MG63 (cell line): ENCODE results near the gene ADRA2C. TPM values are rescaled to one million over a fixed set of nuclear protein-coding genes. Genes with fewer than 3 reads are reported as not detected.

Experiments used
- DNase-seq: peaks from one replicate; pipeline ENCODE4 v3.0.0-alpha.2; 2020
- H3K27me3 ChIP-seq: fragments of 250-450 bp; sonication (Bioruptor Pico); 2 replicates; pipeline ENCODE4 v1.5.1; 2020; ENCODE audit warnings: mild to moderate bottlenecking, moderate library complexity
- H3K36me3 ChIP-seq: fragments of 250-450 bp; sonication (Bioruptor Pico); 2 replicates; pipeline ENCODE4 v1.5.1; 2020; ENCODE audit warnings: mild to moderate bottlenecking, moderate library complexity
- H3K4me3 ChIP-seq: fragments of 250-450 bp; sonication (Bioruptor Pico); 2 replicates; pipeline ENCODE4 v1.5.1; 2020; ENCODE audit warnings: mild to moderate bottlenecking, moderate library complexity
- H3K9me3 ChIP-seq: fragments of 250-450 bp; sonication (Bioruptor Pico); 2 replicates; pipeline ENCODE4 v1.5.1; 2020; ENCODE audit warnings: mild to moderate bottlenecking, moderate library complexity
- total RNA-seq: library from RNA; depleted of rRNA; stranded (reverse); fragments of >200 nt; shearing (Covaris generic); gene quantifications from 2 replicates; pipeline ENCODE4 v1.2.3, GENCODE V29; 2014; ENCODE audit warnings: low replicate concordance; rRNA removed

ADRA2C gene
- total RNA-seq = 2.3 and 7.8 TPM in 2 replicates

DNA sequence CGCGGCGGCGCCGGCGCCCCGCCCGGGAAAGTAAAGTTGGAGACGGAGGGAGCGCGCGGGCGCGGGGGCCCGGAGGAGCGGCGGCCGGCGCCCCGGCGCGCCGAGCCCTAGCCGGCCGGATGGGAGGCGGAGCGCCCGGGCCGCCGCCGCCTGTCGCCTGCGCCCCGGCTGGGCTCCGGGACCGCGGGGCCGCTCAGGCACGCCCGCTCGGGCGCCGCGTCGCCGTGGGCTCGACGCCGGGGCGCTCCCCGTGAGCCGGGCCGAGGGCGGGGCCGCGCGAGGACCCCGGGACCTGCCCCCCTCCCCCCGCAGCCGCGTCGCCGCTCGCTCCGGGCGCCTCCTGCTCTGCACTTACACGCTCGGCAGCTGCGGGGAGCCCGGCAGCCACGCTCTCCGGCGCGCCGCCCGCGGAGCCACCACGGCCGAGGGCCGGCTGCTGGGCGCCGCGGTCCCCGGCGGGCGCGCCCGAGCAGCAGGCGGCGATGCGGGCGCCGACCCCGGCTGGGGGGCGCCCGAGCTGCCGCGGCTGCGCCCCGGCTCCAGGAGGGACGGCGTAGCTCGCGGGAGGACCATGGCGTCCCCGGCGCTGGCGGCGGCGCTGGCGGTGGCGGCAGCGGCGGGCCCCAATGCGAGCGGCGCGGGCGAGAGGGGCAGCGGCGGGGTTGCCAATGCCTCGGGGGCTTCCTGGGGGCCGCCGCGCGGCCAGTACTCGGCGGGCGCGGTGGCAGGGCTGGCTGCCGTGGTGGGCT is at the start of gene ADRA2C:
TSS of gene ADRA2C (plus strand) at position 350 of the 749 bp plus-strand sequence. CDS start at position 572, 222 bp downstream.
- no peaks in the 10 kb centered on the region for H3K36me3 ChIP-seq
- H3K27me3 ChIP-seq = no peaks in the 10 kb centered on the region
- H3K9me3 ChIP-seq = no peaks in the 10 kb centered on the region
- peak; percentile 39 for DNase-seq
- peak within 1 kb of the TSS; percentile 41 for H3K4me3 ChIP-seq

DNA sequence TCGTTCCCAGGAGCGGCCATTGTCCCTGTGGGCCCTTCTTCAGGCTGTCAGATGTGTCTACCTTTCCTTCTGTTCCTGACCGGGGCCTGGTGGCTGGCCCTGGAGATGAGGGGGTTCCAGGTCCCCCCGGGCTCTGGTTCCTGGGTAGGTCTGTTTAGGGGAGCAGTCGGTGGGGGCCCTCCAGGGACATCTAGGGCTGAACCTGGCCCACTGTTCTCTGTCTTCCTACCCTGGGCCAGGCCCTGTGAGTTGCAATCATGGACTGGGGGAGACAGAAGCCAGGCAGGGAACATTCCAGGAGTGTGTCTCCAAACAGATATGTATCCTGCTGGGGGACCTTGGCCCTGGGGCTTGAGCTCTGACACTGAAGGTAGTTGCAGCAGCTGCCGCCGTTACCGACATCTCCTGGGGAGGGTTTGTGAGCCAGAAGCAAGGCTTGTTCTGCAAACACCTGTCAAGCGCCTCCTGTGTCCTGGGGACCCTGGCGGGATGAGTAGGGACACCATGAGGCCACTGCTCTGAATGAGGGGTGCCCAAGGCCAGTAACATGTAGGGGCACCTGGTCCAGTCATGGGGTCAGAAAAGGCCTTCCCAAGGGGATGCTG is 49.5 kb upstream of the ADRA2C start:
- no peaks in the 10 kb centered on the region for H3K36me3 ChIP-seq
- no peaks in the 10 kb centered on the region for H3K27me3 ChIP-seq
- H3K9me3 ChIP-seq = no peaks in the 10 kb centered on the region
- no peak for DNase-seq
- no peak overlapping the region for H3K4me3 ChIP-seq

- H3K9me3 ChIP-seq = no peaks in the 10 kb centered on the region
- DNase-seq = no peak
- H3K4me3 ChIP-seq = no peak overlapping the region
- H3K36me3 ChIP-seq = no peaks in the 10 kb centered on the region
- no peaks in the 10 kb centered on the region for H3K27me3 ChIP-seq
Observed at GRCh38 chr4:3717241-3717640, 48.9 kb upstream of the ADRA2C start.

DNA sequence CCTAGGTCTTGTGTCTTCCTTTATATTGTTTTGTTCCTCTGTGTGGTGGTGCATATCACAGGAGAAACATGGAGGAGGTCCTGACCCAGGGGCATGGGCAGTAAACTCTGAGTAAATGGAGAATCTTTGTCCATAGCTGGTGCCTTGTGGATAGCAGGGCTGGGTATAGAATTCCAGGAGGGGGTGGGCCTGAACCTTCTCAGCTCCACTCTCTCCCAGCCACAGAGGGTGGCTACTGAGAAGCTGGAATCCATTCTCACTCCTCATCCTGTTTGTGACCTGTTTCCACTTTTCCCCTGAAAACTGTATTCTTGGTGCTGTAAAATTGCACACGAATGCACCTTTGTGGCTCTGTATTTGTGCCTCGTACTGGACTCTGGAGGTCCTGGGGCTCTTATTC is 47.7 kb upstream of the ADRA2C start:
- no peak overlapping the region for H3K4me3 ChIP-seq
- no peaks in the 10 kb centered on the region for H3K36me3 ChIP-seq
- H3K27me3 ChIP-seq = no peaks in the 10 kb centered on the region
- H3K9me3 ChIP-seq = no peaks in the 10 kb centered on the region
- no peak for DNase-seq

DNA sequence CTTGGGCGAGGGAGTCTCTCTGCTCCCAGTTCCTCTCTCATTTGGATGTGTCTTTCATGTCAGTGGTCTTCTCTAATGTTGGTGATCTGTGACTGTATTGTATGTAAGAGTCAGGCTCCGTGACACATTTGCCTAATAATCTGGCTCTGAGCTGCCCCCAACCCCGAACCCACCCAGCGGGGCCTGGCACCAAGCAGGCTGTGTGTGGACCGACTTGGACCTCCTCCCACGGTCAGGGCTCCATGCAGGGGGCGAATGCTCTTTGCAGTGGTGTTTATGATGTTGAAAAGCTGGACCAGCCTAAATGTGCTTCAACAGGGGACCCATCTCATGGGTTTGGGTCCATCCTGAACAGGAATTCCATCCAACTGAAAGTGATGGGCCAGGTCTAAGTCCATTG is 47.0 kb upstream of the ADRA2C start:
- no peaks in the 10 kb centered on the region for H3K9me3 ChIP-seq
- no peak overlapping the region for H3K4me3 ChIP-seq
- H3K36me3 ChIP-seq = no peaks in the 10 kb centered on the region
- H3K27me3 ChIP-seq = no peaks in the 10 kb centered on the region
- DNase-seq = no peak

DNA sequence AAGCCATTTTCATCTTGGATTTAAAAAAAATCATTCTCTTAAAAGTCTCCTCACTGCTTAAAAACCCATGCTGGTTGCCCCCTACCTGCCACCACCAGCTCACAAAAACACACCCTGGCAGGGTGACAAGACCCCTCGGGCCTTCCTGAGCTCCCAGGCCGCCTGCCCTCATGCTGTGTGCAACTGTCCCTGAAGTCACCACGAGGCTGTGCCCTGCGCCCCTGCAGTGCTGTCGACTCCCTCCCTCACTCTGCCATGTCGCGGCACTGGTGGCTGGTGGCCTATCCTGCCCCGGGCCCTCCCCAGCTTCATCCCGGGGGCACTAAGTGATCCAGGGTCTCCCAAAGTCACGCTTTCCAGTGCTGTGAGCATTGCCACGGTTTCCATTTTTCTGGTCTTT is 46.3 kb upstream of the ADRA2C start:
- Histone ChIP-seq H3K36me3 (no peaks in the 10 kb centered on the region), H3K9me3 (no peaks in the 10 kb centered on the region), H3K27me3 (no peaks in the 10 kb centered on the region), H3K4me3 (no peak overlapping the region)
- DNase-seq = no peak

GRCh38 chr4:3720466-3720865 is 45.7 kb upstream of the ADRA2C start:
- Histone ChIP-seq H3K36me3 (no peaks in the 10 kb centered on the region), H3K9me3 (no peaks in the 10 kb centered on the region), H3K27me3 (no peaks in the 10 kb centered on the region), H3K4me3 (no peak overlapping the region)
- no peak for DNase-seq

- no peak overlapping the region for H3K4me3 ChIP-seq
- no peaks in the 10 kb centered on the region for H3K36me3 ChIP-seq
- H3K9me3 ChIP-seq = no peaks in the 10 kb centered on the region
- no peaks in the 10 kb centered on the region for H3K27me3 ChIP-seq
- DNase-seq = no peak
Observed at GRCh38 chr4:3721186-3721585, 45.0 kb upstream of the ADRA2C start.

DNA sequence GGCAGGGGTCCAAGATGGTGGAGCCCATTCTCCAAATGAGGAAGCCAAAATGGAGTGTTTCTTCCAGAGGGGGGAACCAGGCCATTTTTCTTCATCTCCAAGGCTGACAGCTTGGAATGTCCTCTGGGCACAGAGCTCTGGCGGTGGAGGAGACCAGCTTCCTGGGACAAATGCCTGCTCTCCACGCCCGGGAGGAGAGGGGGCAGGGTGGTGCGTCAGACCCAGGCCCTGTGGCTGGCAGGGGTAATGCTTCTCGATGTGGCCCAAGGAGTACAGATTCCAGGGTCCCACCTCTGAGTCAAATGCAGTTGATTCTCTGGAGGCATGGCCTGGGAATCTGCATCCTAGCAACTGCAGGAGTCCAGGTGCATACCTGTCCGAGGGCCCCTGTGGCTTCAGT is 44.6 kb upstream of the ADRA2C start:
- H3K9me3 ChIP-seq = no peaks in the 10 kb centered on the region
- H3K4me3 ChIP-seq = no peak overlapping the region
- H3K36me3 ChIP-seq = no peaks in the 10 kb centered on the region
- no peak for DNase-seq
- no peaks in the 10 kb centered on the region for H3K27me3 ChIP-seq

GRCh38 chr4:3722446-3723231 is 43.5 kb upstream of the ADRA2C start:
- Histone ChIP-seq H3K4me3 (no peak overlapping the region), H3K36me3 (no peaks in the 10 kb centered on the region), H3K27me3 (no peaks in the 10 kb centered on the region), H3K9me3 (no peaks in the 10 kb centered on the region)
- DNase-seq = no peak

- Histone ChIP-seq H3K27me3 (no peaks in the 10 kb centered on the region), H3K4me3 (no peak overlapping the region), H3K9me3 (no peaks in the 10 kb centered on the region), H3K36me3 (no peaks in the 10 kb centered on the region)
- peak; percentile 44 for DNase-seq
Observed at GRCh38 chr4:3723232-3723642, 42.9 kb upstream of the ADRA2C start.

GRCh38 chr4:3724319-3725231 is 41.6 kb upstream of the ADRA2C start:
- DNase-seq = no peak
- Histone ChIP-seq H3K4me3 (no peak overlapping the region), H3K9me3 (no peaks in the 10 kb centered on the region), H3K27me3 (no peaks in the 10 kb centered on the region), H3K36me3 (no peaks in the 10 kb centered on the region)

DNA sequence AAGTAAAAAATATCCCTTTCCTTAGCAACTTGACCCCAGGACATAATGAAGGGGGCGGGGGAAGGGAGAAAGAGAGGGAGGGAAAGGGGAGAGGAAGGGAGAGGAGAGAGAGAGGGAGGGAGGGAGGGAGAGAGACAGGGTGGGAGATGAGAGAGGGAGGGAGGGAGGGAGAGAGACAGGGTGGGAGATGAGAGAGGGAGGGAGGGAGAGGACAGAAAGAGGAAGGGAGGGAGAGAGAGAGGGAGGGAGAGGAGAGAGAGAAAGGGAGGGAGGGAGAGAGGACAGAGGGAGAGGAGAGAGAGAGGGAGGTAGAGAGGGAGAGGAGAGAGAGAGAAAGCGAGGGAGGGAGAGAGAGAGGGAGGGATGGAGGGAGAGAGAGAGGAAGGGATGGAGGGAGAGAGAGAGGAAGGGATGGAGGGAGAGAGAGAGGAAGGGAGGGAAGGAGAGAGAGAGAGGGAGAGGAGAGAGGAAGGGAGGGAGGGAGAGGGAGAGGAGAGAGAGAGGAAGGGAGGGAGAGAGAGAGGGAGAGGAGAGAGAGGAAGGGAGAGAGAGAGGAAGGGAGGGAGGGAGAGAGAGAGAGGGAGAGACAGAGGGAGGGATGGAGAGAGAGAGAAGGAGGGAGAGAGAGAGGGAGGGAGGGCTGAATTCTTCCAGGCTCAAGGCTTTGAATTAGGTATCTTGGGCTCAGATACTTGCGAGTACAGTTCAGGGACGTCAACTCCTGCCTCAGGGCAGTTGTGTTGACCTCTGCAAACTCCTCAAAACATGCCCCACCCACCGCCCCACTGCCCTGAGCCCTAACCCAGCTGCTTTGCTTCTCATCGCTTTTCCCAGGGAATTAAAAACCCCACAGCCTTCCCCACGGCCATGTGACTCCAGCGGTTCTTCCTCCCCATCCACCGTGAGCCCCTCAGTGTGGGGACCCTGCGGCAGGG is 40.0 kb upstream of the ADRA2C start:
- H3K36me3 ChIP-seq = no peaks in the 10 kb centered on the region
- H3K9me3 ChIP-seq = no peaks in the 10 kb centered on the region
- H3K4me3 ChIP-seq = no peak overlapping the region
- H3K27me3 ChIP-seq = no peaks in the 10 kb centered on the region
- DNase-seq = no peak

GRCh38 chr4:3727847-3728469 is 38.2 kb upstream of the ADRA2C start:
- Histone ChIP-seq H3K27me3 (no peaks in the 10 kb centered on the region), H3K4me3 (no peak overlapping the region), H3K9me3 (no peaks in the 10 kb centered on the region), H3K36me3 (no peaks in the 10 kb centered on the region)
- DNase-seq = no peak

DNA sequence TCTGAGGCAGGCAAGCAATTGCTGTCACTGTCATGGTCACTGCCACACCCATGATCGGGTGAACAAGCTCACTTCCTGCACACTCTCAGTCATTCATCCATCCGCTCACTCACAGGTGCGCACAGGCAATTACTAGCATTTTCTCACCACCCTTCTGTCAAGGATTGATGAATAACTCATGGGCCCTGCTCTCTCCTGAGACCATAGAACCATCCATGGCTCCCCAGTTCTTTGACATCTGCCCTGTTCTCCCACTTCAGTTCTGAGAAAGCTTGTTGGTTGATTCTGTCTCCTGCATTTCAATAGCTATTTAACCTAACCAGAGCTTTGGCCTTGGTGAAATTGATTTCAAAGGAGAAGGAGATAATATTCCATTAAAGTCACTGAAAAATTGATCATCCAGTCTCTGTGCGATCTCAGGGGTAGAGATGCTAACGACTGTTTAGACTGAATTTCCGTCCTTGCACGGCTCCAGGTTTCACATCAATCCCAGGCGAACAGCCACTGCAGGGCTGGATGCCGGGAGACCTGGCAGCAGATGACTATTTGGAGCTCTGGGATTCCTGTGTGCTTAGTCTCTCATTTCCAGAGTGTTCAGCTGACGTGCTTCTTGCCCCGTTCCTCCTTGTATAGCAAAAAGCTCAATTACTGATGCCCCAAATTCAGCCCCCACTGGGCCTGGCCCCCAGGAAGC is 36.9 kb upstream of the ADRA2C start:
- Histone ChIP-seq H3K9me3 (no peaks in the 10 kb centered on the region), H3K4me3 (no peak overlapping the region), H3K36me3 (no peaks in the 10 kb centered on the region), H3K27me3 (no peaks in the 10 kb centered on the region)
- peak; percentile 66 for DNase-seq
